Upper lobe of right lung (tissue), 1 donor: ENCODE results near the gene PRKRIP1. TPM values are rescaled to one million over a fixed set of nuclear protein-coding genes. Genes with fewer than 3 reads are reported as not detected.

Experiments used
- ATAC-seq: fragments of 200-7000 bp; cut with Tn5 transposase; one replicate; pipeline ENCODE4 v1.9.1; 2020; ENCODE audit warnings: mild to moderate bottlenecking, moderate library complexity
- DNase-seq: peaks from one replicate; pipeline ENCODE4 v3.0.0-alpha.2; 2020
- H3K27ac ChIP-seq: fragments of 200-600 bp; one replicate; pipeline ENCODE4 v1.8.0; 2022
- H3K27me3 ChIP-seq: fragments of 200-600 bp; one replicate; pipeline ENCODE4 v1.8.0; 2022; ENCODE audit warnings: mild to moderate bottlenecking
- H3K36me3 ChIP-seq: fragments of 200-600 bp; one replicate; pipeline ENCODE4 v1.8.0; 2022
- H3K4me1 ChIP-seq: fragments of 200-600 bp; one replicate; pipeline ENCODE4 v1.8.0; 2022
- H3K4me3 ChIP-seq: fragments of 200-600 bp; one replicate; pipeline ENCODE4 v1.8.0; 2022; ENCODE audit warnings: mild to moderate bottlenecking
- H3K9me3 ChIP-seq: fragments of 200-600 bp; one replicate; pipeline ENCODE4 v1.8.0; 2022
- CTCF ChIP-seq: fragments of 200-600 bp; IDR thresholded peaks from one replicate; pipeline ENCODE4 v1.8.0; 2022; ENCODE audit warnings: antibody characterized with exemption
- intact Hi-C: fragments of 100-400 bp; cut with DNase I; formaldehyde crosslinking; loops from one replicate; pipeline ENCODE4 v1.11.0; 2022
- total RNA-seq: library from RNA; stranded (reverse); fragmentation: NEBNext Ultra II Directional; extraction: Animal tissue kit (Norgen Biotek cat#: 25700); gene quantifications from one replicate; pipeline ENCODE4 v1.2.1, GENCODE V29; 2021
- donor health status: DM: no; HTN: yes; CAD: no; lungs with severe emphysema.

The PRKRIP1 gene
- total RNA-seq, 1 donor from 2014 or later, result 21.9 TPM

- intact Hi-C loops, result no loop called here
- peaks cover 33% of the 10 kb centered on the region for H3K36me3 ChIP-seq
- H3K27ac ChIP-seq, result no peak overlapping the region
- H3K4me1 ChIP-seq, result no peaks in the 10 kb centered on the region
- no peak for TF ChIP-seq CTCF
- H3K27me3 ChIP-seq, result no peaks in the 10 kb centered on the region
- no peak overlapping the region for H3K4me3 ChIP-seq
- DNase-seq, result no peak
- H3K9me3 ChIP-seq, result no peaks in the 10 kb centered on the region
- ATAC-seq, result no peak
Observed at GRCh38 chr7:102455596-102455995, 59.4 kb downstream of the PRKRIP1 start.

- Histone ChIP-seq H3K4me3 (no peak overlapping the region), H3K36me3 (peaks cover 33% of the 10 kb centered on the region), H3K9me3 (no peaks in the 10 kb centered on the region), H3K27ac (no peak overlapping the region), H3K4me1 (no peaks in the 10 kb centered on the region), H3K27me3 (no peaks in the 10 kb centered on the region)
- DNase-seq, result no peak
- ATAC-seq, result no peak
- intact Hi-C loops, result no loop called here
- no peak for TF ChIP-seq CTCF
Observed at GRCh38 chr7:102456327-102456726, 60.2 kb downstream of the PRKRIP1 start.

GRCh38 chr7:102457352-102457924 is 61.3 kb downstream of the PRKRIP1 start:
- Histone ChIP-seq H3K9me3 (no peaks in the 10 kb centered on the region), H3K27ac (no peak overlapping the region), H3K36me3 (peaks cover 33% of the 10 kb centered on the region), H3K27me3 (no peaks in the 10 kb centered on the region), H3K4me1 (no peaks in the 10 kb centered on the region), H3K4me3 (no peak overlapping the region)
- no peak for ATAC-seq
- intact Hi-C loops, result no loop called here
- no peak for TF ChIP-seq CTCF
- no peak for DNase-seq

DNA sequence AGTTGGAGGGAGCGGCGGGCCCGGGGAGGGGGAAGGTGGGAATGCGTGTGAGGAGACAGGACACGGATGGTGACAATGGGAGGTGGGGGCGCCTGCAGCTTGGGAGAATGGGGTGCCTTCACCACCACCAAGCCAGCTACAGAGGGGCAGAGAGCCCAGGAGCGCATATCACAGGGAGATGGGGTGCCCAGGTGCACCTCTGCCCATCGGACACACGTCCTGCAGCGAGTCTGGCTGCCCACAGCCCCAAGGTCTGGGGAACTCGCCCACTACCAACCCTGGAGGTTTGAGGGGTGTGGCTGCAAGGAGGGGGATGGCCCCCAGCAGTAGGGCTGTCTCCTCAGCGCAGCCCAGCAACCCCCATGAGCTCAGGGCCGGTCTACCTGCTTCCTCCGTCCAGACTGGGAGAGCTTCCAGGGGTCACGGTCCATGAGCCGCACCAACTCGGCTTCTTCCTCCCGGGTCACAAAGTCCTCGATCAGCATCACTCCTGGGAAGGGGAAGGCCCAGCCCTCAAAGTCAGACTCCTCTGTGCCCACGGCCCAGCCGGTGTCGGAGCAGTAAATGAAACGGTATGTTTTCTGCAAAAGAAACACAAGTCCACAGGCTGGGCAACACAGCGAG is 63.2 kb downstream of the PRKRIP1 start:
- peaks cover 33% of the 10 kb centered on the region for H3K36me3 ChIP-seq
- ATAC-seq (no peak), DNase-seq (no peak)
- H3K27ac ChIP-seq, result no peak overlapping the region
- no peak overlapping the region for H3K4me3 ChIP-seq
- intact Hi-C loops, result no loop called here
- peaks cover 10% of the 10 kb centered on the region for H3K4me1 ChIP-seq
- H3K9me3 ChIP-seq, result no peaks in the 10 kb centered on the region
- no peak for TF ChIP-seq CTCF
- no peaks in the 10 kb centered on the region for H3K27me3 ChIP-seq

DNA sequence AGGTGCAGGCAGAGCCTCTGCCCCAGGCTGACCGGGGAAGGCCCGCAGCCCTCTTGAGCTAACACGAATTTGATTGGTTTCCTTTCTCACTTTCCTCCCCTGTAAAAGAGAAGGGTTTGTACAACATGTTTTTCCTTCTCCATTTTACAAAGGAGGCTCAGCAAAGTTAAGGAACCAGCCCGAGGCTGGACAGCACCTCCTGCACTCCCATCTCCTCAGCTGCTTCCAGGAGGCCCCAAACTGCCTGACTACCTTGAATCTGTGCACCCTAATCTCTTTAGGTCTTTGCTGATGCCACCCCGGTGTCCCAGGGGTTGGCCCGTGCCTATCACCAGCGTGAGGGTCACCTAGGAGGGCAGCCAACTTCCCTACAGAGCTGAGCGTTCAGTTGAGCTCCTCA is 64.3 kb downstream of the PRKRIP1 start:
- ATAC-seq, result no peak

More for the DNA sequence above, 64.3 kb downstream of the PRKRIP1 start:
- Histone ChIP-seq H3K4me3 (no peak overlapping the region), H3K9me3 (no peaks in the 10 kb centered on the region), H3K36me3 (peaks cover 33% of the 10 kb centered on the region), H3K4me1 (peaks cover 11% of the 10 kb centered on the region), H3K27ac (no peak overlapping the region), H3K27me3 (no peaks in the 10 kb centered on the region)
- DNase-seq, result no peak
- no peak for TF ChIP-seq CTCF
- intact Hi-C loops, result loop anchor here (10.0 kb wide), 1 partner anchor 46 kb away; no protein-coding TSS in a partner anchor
